K562 (cell line): ENCODE data around the gene PPM1M. TPM values are rescaled to one million over a fixed set of nuclear protein-coding genes. Genes with fewer than 3 reads are reported as not detected.

Experiments
- ATAC-seq: fragments of 200-7000 bp; cut with Tn5 transposase; 3 replicates; pipeline ENCODE4 v1.9.1; 2020; ENCODE audit warnings: moderate library complexity
- BruUV-seq: library from RNA; stranded (reverse); fragments of 400-500 nt; replicated peaks from 2 replicates; lab custom pipeline; 2021; lab: Mats Ljungman, UMichigan
- CTCF ChIA-PET: fragments of 300-600 bp; formaldehyde crosslinking; extraction: SDS; loops from one replicate; lab custom pipeline; 2021; ENCODE audit warnings: low intra/inter-chr PET ratio; lab: Yijun Ruan, JAX
- POLR2A ChIA-PET: fragments of 300-600, 350-650 bp; sonication (Branson Sonifier 250); formaldehyde crosslinking; extraction: SDS; loops from one replicate; lab custom pipeline; 2021; ENCODE audit warnings: antibody characterized with exemption, inconsistent platforms; lab: Yijun Ruan, JAX
- DNase-seq, 4 experiments: peaks; one replicate each; pipeline versions ENCODE4 v3.0.0 to v3.0.0-alpha.2; 2011 to 2018; ENCODE audit warnings: low spot score in 3 of 4, mixed read lengths in 3 of 4; ENCODE audit errors: extremely low read depth in 1 of 4
- FAIRE-seq: peaks from 2 replicates; lab custom pipeline; 2011; peaks lifted over from hg19 to GRCh38; lab: Jason Lieb, UNC
- H2AFZ ChIP-seq: 2 replicates; pipeline ENCODE4 v1.6.0; 2011; ENCODE audit warnings: low read depth, low read length, control low read depth, inconsistent platforms
- H3K27ac ChIP-seq: fragments of 200-600 bp; 3 replicates; pipeline ENCODE4 v1.8.0; 2011; ENCODE audit warnings: low read depth, mild to moderate bottlenecking, control low read depth, inconsistent platforms, low read length, moderate library complexity, mixed read lengths; ENCODE audit errors: extremely low read depth
- H3K27me3 ChIP-seq, 2 experiments: fragments of 300-600 bp in 1 of 2; 2 replicates in 1 of 2; 3 replicates in 1 of 2; pipeline versions ENCODE4 v1.6.0 to v1.8.0; 2011; ENCODE audit warnings: inconsistent platforms in 2 of 2, low read length in 2 of 2, mild to moderate bottlenecking in 1 of 2, mixed read lengths in 1 of 2, moderate library complexity in 1 of 2; ENCODE audit not compliant: control insufficient read depth in 2 of 2, insufficient read depth in 2 of 2
- H3K36me3 ChIP-seq: fragments of 300-600 bp; 3 replicates; pipeline ENCODE4 v1.8.0; 2011; ENCODE audit warnings: mild to moderate bottlenecking, low read length, inconsistent platforms; ENCODE audit not compliant: control insufficient read depth, insufficient read depth
- H3K4me1 ChIP-seq, 2 experiments: fragments of 200-600 bp in 1 of 2; replicated peaks in 1 of 2; 2 replicates in 1 of 2; 3 replicates in 1 of 2; pipeline versions ENCODE4 v1.5.1 to v1.8.0; 2011; ENCODE audit warnings: inconsistent platforms in 2 of 2, low read length in 2 of 2, mild to moderate bottlenecking in 1 of 2, mixed read lengths in 1 of 2, moderate library complexity in 1 of 2; ENCODE audit not compliant: control insufficient read depth in 2 of 2, insufficient read depth in 2 of 2
- H3K4me2 ChIP-seq: 2 replicates; pipeline ENCODE4 v1.6.1; 2011; ENCODE audit warnings: low read length, control low read depth, inconsistent platforms, mixed read lengths; ENCODE audit not compliant: insufficient read depth
- H3K4me3 ChIP-seq: fragments of 200-600 bp; sonication (generic), shearing (Covaris generic); 2 replicates; pipeline ENCODE4 v1.5.1; 2016; ENCODE audit warnings: control low read depth, inconsistent platforms
- H3K79me2 ChIP-seq: fragments of 200-600 bp; 3 replicates; pipeline ENCODE4 v1.8.0; 2011; ENCODE audit warnings: low read length, inconsistent platforms; ENCODE audit not compliant: control insufficient read depth, insufficient read depth
- H3K9ac ChIP-seq, 2 experiments: 2 replicates each; pipeline versions ENCODE4 v1.6.0 to v1.6.1; 2011; ENCODE audit warnings: low read depth in 2 of 2, low read length in 2 of 2, control low read depth in 1 of 2, inconsistent platforms in 1 of 2, mild to moderate bottlenecking in 1 of 2, mixed read lengths in 1 of 2; ENCODE audit not compliant: insufficient read depth in 1 of 2
- H3K9me1 ChIP-seq: one replicate; pipeline ENCODE4 v1.6.0; 2011; ENCODE audit warnings: inconsistent platforms, mild to moderate bottlenecking, low read length, moderate library complexity; ENCODE audit not compliant: control insufficient read depth, insufficient read depth
- H3K9me3 ChIP-seq: replicated peaks from 2 replicates; pipeline ENCODE4 v1.5.1; 2011; ENCODE audit warnings: low read depth, low read length, inconsistent platforms; ENCODE audit not compliant: control insufficient read depth, insufficient read depth
- H4K20me1 ChIP-seq: replicated peaks from 2 replicates; pipeline ENCODE4 v1.6.1; 2011; ENCODE audit warnings: low read length, inconsistent platforms, mixed read lengths; ENCODE audit not compliant: control insufficient read depth, insufficient read depth
- ZBTB40 ChIP-seq, 2 experiments: fragments of 450-650 bp in 1 of 2; sonication (generic) in 1 of 2; formaldehyde crosslinking in 1 of 2; IDR thresholded peaks; 2 replicates each; pipeline versions ENCODE4 v1.7.1 to v1.9.0; 2016 to 2022; ENCODE audit warnings: inconsistent platforms in 1 of 2, mild to moderate bottlenecking in 1 of 2, missing genetic modification reagents in 1 of 2
- WGBS: fragments of 100-300 bp; shearing (Covaris generic); methylation state at CpG from one replicate; pipeline ENCODE4 v1.1.6; 2016; ENCODE audit warnings: low coverage, mixed read lengths; ENCODE audit not compliant: insufficient coverage; ENCODE audit errors: missing lambda C conversion rate; 5-methylcytosine and 5-hydroxymethylcytosine counted together
- in situ Hi-C: fragments of 300-500 bp; cut with MboI; formaldehyde crosslinking; loops from 4 replicates; pipeline ENCODE4 v1.15.0; 2018; ENCODE audit warnings: inconsistent platforms, mixed read lengths
- intact Hi-C: fragments of 100-400 bp; cut with micrococcal nuclease; formaldehyde crosslinking; loops from 2 replicates; pipeline ENCODE4 v1.14.2; 2022
- polyA plus RNA-seq, 8 experiments: library from polyadenylated mRNA; depleted of rRNA in 4 of 8; stranded (reverse) in 5 of 8; unstranded in 3 of 8; fragments of >200 nt; fragmentation: Nextera tagmentation in 2 of 8; fragmentation: Illumina TruSeq in 1 of 8; extraction: Ambion mirVana in 2 of 8; extraction: Trizol in 1 of 8; gene quantifications; 2 replicates each; pipeline versions ENCODE4 v1.2.1 to v1.2.3, GENCODE V29; 2011 to 2014; ENCODE audit warnings: inconsistent platforms in 1 of 8, missing spikeins in 1 of 8
- total RNA-seq, 7 experiments: library from RNA; depleted of rRNA in 6 of 7; stranded (reverse); fragments of >200 nt in 6 of 7; fragmentation: Illumina TruSeq in 2 of 7; extraction: Trizol in 2 of 7; gene quantifications; 2 replicates each; pipeline versions ENCODE4 v1.2.1 to v1.2.3, GENCODE V29; 2011 to 2021; ENCODE audit warnings: low replicate concordance in 1 of 7
- TF ChIP-seq, protein P1 (sequence below): sonication (generic); formaldehyde crosslinking; IDR thresholded peaks from 2 replicates; pipeline ENCODE4 v1.8.1; 2023; ENCODE audit warnings: mild to moderate bottlenecking, missing genetic modification reagents

PPM1M gene
- total and polyA plus RNA-seq, 9 of the 15 experiments (the other 6 are each of a cell fraction or from before 2014, with no cell fraction given), result 1.4 to 9.2 (median 4.4) TPM

DNA sequence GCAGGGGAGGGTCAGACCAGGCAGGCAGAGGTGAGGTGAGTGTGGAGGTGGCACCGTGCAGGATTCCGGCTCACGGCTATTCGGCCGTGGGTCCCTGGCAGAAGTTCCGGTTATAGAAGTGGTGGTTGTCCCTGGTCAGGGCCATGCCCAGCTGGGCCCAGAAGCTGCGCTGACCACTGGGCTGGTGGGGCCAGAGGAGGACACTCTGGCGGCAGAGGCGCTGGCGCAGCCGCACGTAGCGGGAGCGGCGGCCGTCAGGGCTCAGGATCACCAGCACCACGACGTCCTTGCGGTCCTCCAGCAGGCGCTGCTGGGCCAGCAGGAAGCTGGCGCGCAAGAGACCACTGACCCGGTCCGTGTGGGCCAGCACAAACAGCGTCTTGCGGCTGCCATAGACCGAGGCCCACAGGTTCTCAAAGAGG is 24.4 kb upstream of the PPM1M start:
- no peaks in the 10 kb centered on the region; the same call in 2 of the 3 replicates for H3K36me3 ChIP-seq
- TF ChIP-seq ZBTB40 (IDR thresholded peaks at IDR 0.05) (no peak), ZBTB40 (CRISPR knock-in tag; IDR thresholded peaks at IDR 0.05) (no peak)
- TF ChIP-seq, protein P1, sequence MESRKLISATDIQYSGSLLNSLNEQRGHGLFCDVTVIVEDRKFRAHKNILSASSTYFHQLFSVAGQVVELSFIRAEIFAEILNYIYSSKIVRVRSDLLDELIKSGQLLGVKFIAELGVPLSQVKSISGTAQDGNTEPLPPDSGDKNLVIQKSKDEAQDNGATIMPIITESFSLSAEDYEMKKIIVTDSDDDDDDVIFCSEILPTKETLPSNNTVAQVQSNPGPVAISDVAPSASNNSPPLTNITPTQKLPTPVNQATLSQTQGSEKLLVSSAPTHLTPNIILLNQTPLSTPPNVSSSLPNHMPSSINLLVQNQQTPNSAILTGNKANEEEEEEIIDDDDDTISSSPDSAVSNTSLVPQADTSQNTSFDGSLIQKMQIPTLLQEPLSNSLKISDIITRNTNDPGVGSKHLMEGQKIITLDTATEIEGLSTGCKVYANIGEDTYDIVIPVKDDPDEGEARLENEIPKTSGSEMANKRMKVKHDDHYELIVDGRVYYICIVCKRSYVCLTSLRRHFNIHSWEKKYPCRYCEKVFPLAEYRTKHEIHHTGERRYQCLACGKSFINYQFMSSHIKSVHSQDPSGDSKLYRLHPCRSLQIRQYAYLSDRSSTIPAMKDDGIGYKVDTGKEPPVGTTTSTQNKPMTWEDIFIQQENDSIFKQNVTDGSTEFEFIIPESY, result 0 out of 2 replicates have a peak, but pooled peaks have one; percentile 32
- TF ChIP-seq, all 486 proteins: peak for 1
- Histone ChIP-seq H3K4me1 (peaks cover 31 to 56% of the 10 kb centered on the region in 2 experiments), H3K4me3 (no peak overlapping the region), H3K27me3 (no peaks in the 10 kb centered on the region), H3K9me1 (no peaks in the 10 kb centered on the region), H3K4me2 (no peak overlapping the region), H2AFZ (no peak overlapping the region), H3K9ac (peak overlapping the region in 1 of 2 experiments; percentile 58; a peak in 1 of 4 replicates), H4K20me1 (no peaks in the 10 kb centered on the region), H3K79me2 (no peaks in the 10 kb centered on the region), H3K27ac (no peak overlapping the region), H3K9me3 (no peaks in the 10 kb centered on the region)
- ChIA-PET CTCF (interaction anchor here (1.0 kb wide), 1 partner anchor 165 kb away, joined by 3 read pairs; no protein-coding TSS in a partner anchor), POLR2A (interaction anchor here (0.8 to 1.8 kb wide), 6 partner anchors 13 to 233 kb away, joined by 3 to 7 read pairs (median 4); partner anchors contain the start of genes GLYCTK and TNNC1)
- FAIRE-seq (no peak), ATAC-seq (no peak), DNase-seq (no peak)
- intact Hi-C loops, result loop anchor here (5.0 kb wide), 3 partner anchors 166 to 226 kb away; partner anchors contain the start of gene SEMA3G
- BruUV-seq, result no TSS peak
- in situ Hi-C loops, result no loop called here
- WGBS, result 76% methylated on average over 12 of the region's 27 CpGs
